Esophagus mucosa (tissue), 1 donor: ENCODE results near the gene CST11. TPM values are rescaled to one million over a fixed set of nuclear protein-coding genes. Genes with fewer than 3 reads are reported as not detected.
"Not testable (repeated sequence)": the region's sequence is repeated elsewhere in the genome, so short reads cannot be mapped to it uniquely, and the experiment has no call there.

ENCODE experiments used
- ATAC-seq: fragments of 200-7000 bp; cut with Tn5 transposase; one replicate; pipeline ENCODE4 v1.9.1; 2020
- total RNA-seq: library from RNA; stranded (reverse); gene quantifications from one replicate; pipeline ENCODE4 v1.2.4, GENCODE V29; 2023
- donor health status: DM: yes; HTN: yes; CAD: no.

Gene CST11
- not detected for total RNA-seq

- no peak for ATAC-seq
Measured at GRCh38 chr20:23452776-23453175, at the start of gene CST11. Gene CST11 (minus strand): TSS chr20:23452876. CDS start chr20:23452811, 65 bp downstream.

- peak; percentile 70 for ATAC-seq
Measured at GRCh38 chr20:23501926-23502325, 49.2 kb upstream of the CST11 start.

GRCh38 chr20:23497536-23497935 lies 44.9 kb upstream of the CST11 start:
- ATAC-seq, result peak; percentile 21

GRCh38 chr20:23493172-23493772 lies 40.6 kb upstream of the CST11 start:
- ATAC-seq, result peak; percentile 92

GRCh38 chr20:23492292-23492691 lies 39.6 kb upstream of the CST11 start:
- no peak for ATAC-seq

- ATAC-seq, result no peak
Measured at GRCh38 chr20:23490817-23491216, 38.1 kb upstream of the CST11 start, which contains the start of gene CST8. Gene CST8 (plus strand): TSS chr20:23491117. CDS start chr20:23491668, 551 bp downstream.

- ATAC-seq, result no peak
Measured at GRCh38 chr20:23488996-23489395, 36.3 kb upstream of the CST11 start.

- no peak for ATAC-seq
Measured at GRCh38 chr20:23488470-23488869, 35.8 kb upstream of the CST11 start.

GRCh38 chr20:23484081-23484480 lies 31.4 kb upstream of the CST11 start:
- no peak for ATAC-seq

GRCh38 chr20:23482138-23482537 lies 29.5 kb upstream of the CST11 start:
- ATAC-seq, result no peak

- ATAC-seq, result peak; percentile 94
Measured at GRCh38 chr20:23479043-23479442, 26.4 kb upstream of the CST11 start.

GRCh38 chr20:23477223-23477622 lies 24.5 kb upstream of the CST11 start:
- ATAC-seq, result peak; percentile 95

- ATAC-seq, result no peak
Measured at GRCh38 chr20:23476015-23476754, 23.5 kb upstream of the CST11 start.

GRCh38 chr20:23475395-23475794 lies 22.7 kb upstream of the CST11 start:
- no peak for ATAC-seq

- ATAC-seq, result not testable (repeated sequence)
Measured at GRCh38 chr20:23473293-23473692, 20.6 kb upstream of the CST11 start.

- ATAC-seq, result not testable (repeated sequence)
Measured at GRCh38 chr20:23472306-23472705, 19.6 kb upstream of the CST11 start.

GRCh38 chr20:23466961-23467360 lies 14.3 kb upstream of the CST11 start:
- ATAC-seq, result not testable (repeated sequence)

GRCh38 chr20:23461180-23461579 lies 8.5 kb upstream of the CST11 start:
- ATAC-seq, result no peak

GRCh38 chr20:23459461-23460150 lies 6.9 kb upstream of the CST11 start:
- ATAC-seq, result peak; percentile 90

GRCh38 chr20:23456873-23457272 lies 4.2 kb upstream of the CST11 start:
- no peak for ATAC-seq

GRCh38 chr20:23456409-23456808 lies 3.7 kb upstream of the CST11 start:
- ATAC-seq, result no peak

GRCh38 chr20:23455639-23456038 lies 3.0 kb upstream of the CST11 start:
- ATAC-seq, result no peak

GRCh38 chr20:23454816-23455215 lies 2.1 kb upstream of the CST11 start:
- no peak for ATAC-seq
